DMS53 treated with DMSO at 0.1 percent for 48 hours (cell line): ENCODE measurements around the gene LSR.

Source experiments
- DNase-seq: peaks from one replicate; lab custom pipeline; 2025; ENCODE audit not compliant: unreplicated experiment; lab: John Stamatoyannopoulos, UW

Gene LSR

GRCh38 chr19:35248310-35249145 lies at the start of gene LSR:
Gene LSR, plus strand, starts transcription at chr19:35249002. Its CDS starts 21 bp downstream, at chr19:35249023.
- peak; percentile 94 for DNase-seq

- DNase-seq: no peak
Measured at GRCh38 chr19:35199481-35199880, 49.3 kb upstream of the LSR start.

GRCh38 chr19:35202722-35203688 lies 45.8 kb upstream of the LSR start:
- no peak for DNase-seq

- no peak for DNase-seq
Measured at GRCh38 chr19:35204799-35205732, 43.7 kb upstream of the LSR start.

GRCh38 chr19:35205733-35206323 lies 43.0 kb upstream of the LSR start:
- DNase-seq: no peak

- no peak for DNase-seq
Measured at GRCh38 chr19:35206379-35206778, 42.4 kb upstream of the LSR start.

GRCh38 chr19:35206855-35207254 lies 41.9 kb upstream of the LSR start:
- DNase-seq: no peak

- DNase-seq: no peak
Measured at GRCh38 chr19:35207391-35207871, 41.4 kb upstream of the LSR start.

GRCh38 chr19:35208121-35208520 lies 40.7 kb upstream of the LSR start:
- DNase-seq: no peak

- no peak for DNase-seq
Measured at GRCh38 chr19:35209646-35210045, 39.2 kb upstream of the LSR start.

GRCh38 chr19:35211545-35212230 lies 37.1 kb upstream of the LSR start:
- DNase-seq: no peak

GRCh38 chr19:35212241-35212640 lies 36.6 kb upstream of the LSR start:
- no peak for DNase-seq

- peak; percentile 98 for DNase-seq
Measured at GRCh38 chr19:35213663-35214632, 34.9 kb upstream of the LSR start.

GRCh38 chr19:35214766-35215422 lies 33.9 kb upstream of the LSR start:
- no peak for DNase-seq

GRCh38 chr19:35216016-35216832 lies 32.6 kb upstream of the LSR start:
- no peak for DNase-seq

- peak; percentile 32 for DNase-seq
Measured at GRCh38 chr19:35216833-35217648, 31.8 kb upstream of the LSR start.
